HPDE6-E6E7 (cell line): ENCODE measurements around the gene LPAR6.

Experiments
- DNase-seq: peaks from one replicate; pipeline ENCODE4 v3.0.0; 2011; ENCODE audit warnings: missing footprints; ENCODE audit errors: extremely low spot score

Gene LPAR6

GRCh38 chr13:48414501-48414900, 1.6 kb upstream of the LPAR6 start:
- DNase-seq: no peak

GRCh38 chr13:48411841-48412531, 927 bp downstream of the LPAR6 start:
- no peak for DNase-seq

GRCh38 chr13:48411147-48411794, 1.6 kb downstream of the LPAR6 start:
- no peak for DNase-seq

GRCh38 chr13:48410199-48410598, 2.7 kb downstream of the LPAR6 start:
- DNase-seq: no peak

GRCh38 chr13:48405875-48406274, 7.0 kb downstream of the LPAR6 start:
- no peak for DNase-seq

GRCh38 chr13:48404952-48405351, 8.0 kb downstream of the LPAR6 start:
- no peak for DNase-seq

- DNase-seq: no peak
Measured at GRCh38 chr13:48403913-48404312, 9.0 kb downstream of the LPAR6 start.

GRCh38 chr13:48403151-48403631, 9.7 kb downstream of the LPAR6 start:
- no peak for DNase-seq

GRCh38 chr13:48402325-48402932, 10.5 kb downstream of the LPAR6 start:
- DNase-seq: no peak

- no peak for DNase-seq
Measured at GRCh38 chr13:48401480-48401879, 11.4 kb downstream of the LPAR6 start.

- peak; percentile 5 for DNase-seq
Measured at GRCh38 chr13:48400850-48401291, 12.0 kb downstream of the LPAR6 start.

GRCh38 chr13:48400090-48400694, 12.7 kb downstream of the LPAR6 start:
- DNase-seq: no peak

GRCh38 chr13:48398450-48399095, 14.3 kb downstream of the LPAR6 start:
- DNase-seq: no peak

- DNase-seq: no peak
Measured at GRCh38 chr13:48397744-48398143, 15.2 kb downstream of the LPAR6 start.

- DNase-seq: no peak
Measured at GRCh38 chr13:48393698-48394085, 19.2 kb downstream of the LPAR6 start.

GRCh38 chr13:48393030-48393697, 19.7 kb downstream of the LPAR6 start:
- no peak for DNase-seq

GRCh38 chr13:48391257-48391656, 21.7 kb downstream of the LPAR6 start:
- no peak for DNase-seq

- DNase-seq: no peak
Measured at GRCh38 chr13:48386816-48387215, 26.1 kb downstream of the LPAR6 start.

- DNase-seq: no peak
Measured at GRCh38 chr13:48383384-48383783, 29.5 kb downstream of the LPAR6 start.

GRCh38 chr13:48380581-48380980, 32.3 kb downstream of the LPAR6 start:
- no peak for DNase-seq

GRCh38 chr13:48377857-48378256, 35.1 kb downstream of the LPAR6 start:
- no peak for DNase-seq
